Trophoblast cell (in vitro differentiated cells and primary cell): ENCODE measurements around the gene WNT1.

ENCODE experiments used
- DNase-seq, 2 donors: peaks; one replicate each; pipeline ENCODE4 v3.0.0-alpha.2; 2016
- H2AFZ ChIP-seq: 2 replicates; pipeline ENCODE4 v1.6.1; 2013; ENCODE audit warnings: low read length, moderate library complexity, mild to moderate bottlenecking; ENCODE audit not compliant: insufficient read depth, poor library complexity
- H2AK5ac ChIP-seq: 2 replicates; pipeline ENCODE4 v1.6.1; 2013; ENCODE audit warnings: mild to moderate bottlenecking, low read length
- H2BK120ac ChIP-seq: 2 replicates; pipeline ENCODE4 v1.6.1; 2013; ENCODE audit warnings: low read length, mild to moderate bottlenecking, moderate library complexity; ENCODE audit not compliant: insufficient read depth, poor library complexity
- H2BK12ac ChIP-seq: 2 replicates; pipeline ENCODE4 v1.6.1; 2013; ENCODE audit warnings: mild to moderate bottlenecking, low read length, moderate library complexity
- H2BK5ac ChIP-seq: 2 replicates; pipeline ENCODE4 v1.6.1; 2013; ENCODE audit warnings: low read length, low read depth, moderate library complexity, mild to moderate bottlenecking; ENCODE audit not compliant: poor library complexity
- H3K14ac ChIP-seq: 2 replicates; pipeline ENCODE4 v1.6.1; 2013; ENCODE audit warnings: mild to moderate bottlenecking, low read length
- H3K18ac ChIP-seq: 2 replicates; pipeline ENCODE4 v1.6.1; 2013; ENCODE audit warnings: mild to moderate bottlenecking, low read length
- H3K23ac ChIP-seq: 2 replicates; pipeline ENCODE4 v1.6.1; 2013; ENCODE audit warnings: low read length
- H3K27ac ChIP-seq: 2 replicates; pipeline ENCODE4 v1.5.1; 2013; ENCODE audit warnings: low read depth, mild to moderate bottlenecking, inconsistent platforms, low read length, moderate library complexity
- H3K27me3 ChIP-seq: 2 replicates; pipeline ENCODE4 v1.6.1; 2013; ENCODE audit warnings: inconsistent platforms, mild to moderate bottlenecking, low read length, moderate library complexity; ENCODE audit not compliant: insufficient read depth
- H3K36me3 ChIP-seq, 2 experiments: 1 replicate in 1 of 2; 2 replicates in 1 of 2; pipeline ENCODE4 v1.6.1; 2013; ENCODE audit warnings: low read length in 2 of 2, mild to moderate bottlenecking in 2 of 2, moderate library complexity in 1 of 2; ENCODE audit not compliant: insufficient read depth in 2 of 2, control insufficient read depth in 1 of 2
- H3K4ac ChIP-seq: 2 replicates; pipeline ENCODE4 v1.6.1; 2013; ENCODE audit warnings: low read depth, mild to moderate bottlenecking, low read length, moderate library complexity
- H3K4me1 ChIP-seq, 2 experiments: 1 replicate in 1 of 2; 2 replicates in 1 of 2; pipeline ENCODE4 v1.6.1; 2013; ENCODE audit warnings: low read length in 2 of 2, mild to moderate bottlenecking in 2 of 2, moderate library complexity in 1 of 2; ENCODE audit not compliant: insufficient read depth in 2 of 2, control insufficient read depth in 1 of 2
- H3K4me2 ChIP-seq: 2 replicates; pipeline ENCODE4 v1.6.1; 2013; ENCODE audit warnings: inconsistent platforms, mild to moderate bottlenecking, low read length, moderate library complexity
- H3K4me3 ChIP-seq: 2 replicates; pipeline ENCODE4 v1.5.1; 2013; ENCODE audit warnings: mild to moderate bottlenecking, low read depth, low read length, inconsistent platforms
- H3K79me1 ChIP-seq: one replicate; pipeline ENCODE4 v1.6.1; 2013; ENCODE audit warnings: low read length
- H3K79me2 ChIP-seq: 2 replicates; pipeline ENCODE4 v1.6.1; 2013; ENCODE audit warnings: low read length, mild to moderate bottlenecking; ENCODE audit not compliant: control insufficient read depth, insufficient read depth, poor library complexity
- H3K9ac ChIP-seq: 2 replicates; pipeline ENCODE4 v1.6.1; 2013; ENCODE audit warnings: mild to moderate bottlenecking, low read length
- H3K9me3 ChIP-seq: 2 replicates; pipeline ENCODE4 v1.6.1; 2013; ENCODE audit warnings: low read depth, mild to moderate bottlenecking, control low read depth, inconsistent platforms, low read length; ENCODE audit not compliant: insufficient read depth
- H4K12ac ChIP-seq: 2 replicates; pipeline ENCODE4 v1.6.1; 2013; ENCODE audit warnings: low read depth, mild to moderate bottlenecking, low read length, moderate library complexity
- H4K8ac ChIP-seq: 2 replicates; pipeline ENCODE4 v1.6.1; 2013; ENCODE audit warnings: low read depth, mild to moderate bottlenecking, low read length, moderate library complexity
- H4K91ac ChIP-seq: one replicate; pipeline ENCODE4 v1.6.1; 2013; ENCODE audit warnings: low read depth, mild to moderate bottlenecking, low read length, moderate library complexity
- WGBS: extraction: QIAGEN DNeasy Blood & Tissue Kit; methylation state at CpG from one replicate; pipeline ENCODE4 v1.1.7; 2013; ENCODE audit warnings: missing lambda C conversion rate; ENCODE audit not compliant: insufficient read length, insufficient coverage; ENCODE audit errors: extremely low coverage; 5-methylcytosine and 5-hydroxymethylcytosine counted together

WNT1 gene

DNA sequence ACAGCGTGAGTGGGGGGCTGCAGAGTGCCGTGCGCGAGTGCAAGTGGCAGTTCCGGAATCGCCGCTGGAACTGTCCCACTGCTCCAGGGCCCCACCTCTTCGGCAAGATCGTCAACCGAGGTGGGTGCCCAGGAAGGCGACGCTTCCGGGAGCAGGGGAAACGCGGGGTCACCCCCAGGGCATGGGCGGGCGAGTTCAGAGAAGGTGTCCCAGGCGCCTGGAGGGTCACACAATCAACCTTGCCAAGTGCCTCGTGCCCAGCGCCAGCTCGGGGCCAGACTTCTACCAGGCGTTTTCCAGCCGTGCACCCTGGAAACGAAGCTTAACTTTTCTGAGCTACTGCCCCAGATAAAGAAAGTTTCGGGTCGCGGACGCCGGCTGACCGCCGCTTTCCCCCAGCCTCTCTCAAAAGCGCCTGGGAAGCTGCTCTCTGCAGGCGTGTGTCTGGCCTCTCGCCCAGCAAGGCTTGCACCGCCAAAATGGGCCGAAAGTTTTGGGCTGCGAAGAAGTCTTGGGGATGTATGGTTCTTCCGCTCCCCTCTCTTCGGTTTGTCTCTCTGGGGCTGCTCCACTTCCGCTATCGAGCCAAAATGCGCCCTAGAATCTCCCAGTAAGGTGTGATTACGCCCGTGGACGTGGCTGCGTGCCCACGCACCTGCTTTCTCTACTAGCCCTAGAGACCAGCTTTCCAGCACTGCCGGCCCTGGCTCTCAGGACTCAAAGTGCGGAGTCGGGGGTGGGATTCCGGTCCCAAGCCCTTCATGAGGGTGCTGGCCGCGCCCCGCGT lies 1.7 kb downstream of the WNT1 start:
- H3K79me1 ChIP-seq = no peaks in the 10 kb centered on the region
- no peak overlapping the region for H4K12ac ChIP-seq
- no peaks in the 10 kb centered on the region for H3K36me3 ChIP-seq
- H4K8ac ChIP-seq = no peak overlapping the region
- WGBS = no CpG with 5 or more reads among the region's 55 CpGs
- no peak overlapping the region for H2BK12ac ChIP-seq
- H3K23ac ChIP-seq = no peak overlapping the region
- no peak overlapping the region for H3K18ac ChIP-seq
- H3K9me3 ChIP-seq = peaks cover 9% of the 10 kb centered on the region
- no peak overlapping the region for H3K27ac ChIP-seq
- H4K91ac ChIP-seq = no peak overlapping the region
- peak overlapping the region; percentile 32 for H2AFZ ChIP-seq
- H3K4me2 ChIP-seq = peak overlapping the region; percentile 54
- no peak overlapping the region for H3K14ac ChIP-seq
- peaks cover 86% of the 10 kb centered on the region for H3K27me3 ChIP-seq
- H3K79me2 ChIP-seq = no peaks in the 10 kb centered on the region
- no peak overlapping the region for H3K9ac ChIP-seq
- H2BK120ac ChIP-seq = no peak overlapping the region
- no peak overlapping the region for H2AK5ac ChIP-seq
- no peak overlapping the region for H2BK5ac ChIP-seq
- no peak for DNase-seq
- no peak overlapping the region for H3K4me3 ChIP-seq
- H3K4ac ChIP-seq = no peak overlapping the region
- peaks cover 24 to 35% of the 10 kb centered on the region in 2 experiments for H3K4me1 ChIP-seq

GRCh38 chr12:48980389-48980952 lies 2.3 kb downstream of the WNT1 start:
- Histone ChIP-seq H4K91ac (no peak overlapping the region), H4K8ac (no peak overlapping the region), H4K12ac (no peak overlapping the region), H3K18ac (no peak overlapping the region), H3K23ac (no peak overlapping the region), H2BK12ac (no peak overlapping the region), H2AFZ (peak overlapping the region; percentile 32), H3K27ac (no peak overlapping the region), H3K9me3 (peaks cover 9% of the 10 kb centered on the region), H3K36me3 (no peaks in the 10 kb centered on the region), H3K9ac (no peak overlapping the region), H3K14ac (no peak overlapping the region), H3K4me2 (peak overlapping the region; percentile 54), H3K4me3 (peak overlapping the region; percentile 55), H2AK5ac (no peak overlapping the region), H3K4me1 (peaks cover 24 to 35% of the 10 kb centered on the region in 2 experiments), H2BK5ac (no peak overlapping the region), H2BK120ac (no peak overlapping the region), H3K27me3 (peaks cover 90% of the 10 kb centered on the region), H3K4ac (no peak overlapping the region), H3K79me2 (no peaks in the 10 kb centered on the region), H3K79me1 (no peaks in the 10 kb centered on the region)
- DNase-seq = peak; percentile 62 to 74
- WGBS = no CpG with 5 or more reads among the region's 46 CpGs

GRCh38 chr12:48980953-48981756 lies 3.0 kb downstream of the WNT1 start:
- H3K36me3 ChIP-seq = no peaks in the 10 kb centered on the region
- no peak overlapping the region for H2BK120ac ChIP-seq
- no peak overlapping the region for H3K9ac ChIP-seq
- H3K79me2 ChIP-seq = no peaks in the 10 kb centered on the region
- H4K91ac ChIP-seq = no peak overlapping the region
- H3K79me1 ChIP-seq = no peaks in the 10 kb centered on the region
- no peak overlapping the region for H4K12ac ChIP-seq
- H3K4ac ChIP-seq = no peak overlapping the region
- H3K27me3 ChIP-seq = peaks cover 84% of the 10 kb centered on the region
- no peak overlapping the region for H3K23ac ChIP-seq
- H3K9me3 ChIP-seq = peaks cover 11% of the 10 kb centered on the region
- no peak overlapping the region for H2BK5ac ChIP-seq
- peaks cover 24 to 35% of the 10 kb centered on the region in 2 experiments for H3K4me1 ChIP-seq
- H3K4me2 ChIP-seq = peak overlapping the region; percentile 54
- no peak overlapping the region for H3K14ac ChIP-seq
- DNase-seq = no peak
- no peak overlapping the region for H3K27ac ChIP-seq
- no CpG with 5 or more reads among the region's 91 CpGs for WGBS
- H4K8ac ChIP-seq = no peak overlapping the region
- H3K18ac ChIP-seq = no peak overlapping the region
- H2AK5ac ChIP-seq = no peak overlapping the region
- H3K4me3 ChIP-seq = peak overlapping the region; percentile 55
- no peak overlapping the region for H2BK12ac ChIP-seq
- H2AFZ ChIP-seq = peak overlapping the region; percentile 8

GRCh38 chr12:48981757-48982157 lies 3.6 kb downstream of the WNT1 start:
- no peak overlapping the region for H2BK12ac ChIP-seq

More at GRCh38 chr12:48981757-48982157, 3.6 kb downstream of the WNT1 start:
- Histone ChIP-seq H3K36me3 (no peaks in the 10 kb centered on the region), H3K9me3 (peaks cover 11% of the 10 kb centered on the region), H3K23ac (no peak overlapping the region), H3K27ac (no peak overlapping the region), H2AK5ac (no peak overlapping the region), H3K27me3 (peaks cover 81% of the 10 kb centered on the region), H3K4me2 (no peak overlapping the region), H3K14ac (no peak overlapping the region), H3K18ac (no peak overlapping the region), H4K8ac (no peak overlapping the region), H2AFZ (no peak overlapping the region), H4K12ac (no peak overlapping the region), H2BK120ac (no peak overlapping the region), H3K4ac (no peak overlapping the region), H3K4me3 (no peak overlapping the region), H4K91ac (no peak overlapping the region), H2BK5ac (no peak overlapping the region), H3K9ac (no peak overlapping the region), H3K4me1 (peaks cover 24 to 35% of the 10 kb centered on the region in 2 experiments), H3K79me2 (no peaks in the 10 kb centered on the region), H3K79me1 (no peaks in the 10 kb centered on the region)
- no peak for DNase-seq
- no CpG with 5 or more reads among the region's 13 CpGs for WGBS
